ENCODE results near the gene CLDND2. TPM values are rescaled to one million over a fixed set of nuclear protein-coding genes. Genes with fewer than 3 reads are reported as not detected.
"Not testable (repeated sequence)": the region's sequence is repeated elsewhere in the genome, so short reads cannot be mapped to it uniquely, and the experiment has no call there.

CLDND2 gene
- total RNA-seq, result 1 to 10 TPM; 1.8 to 4.7 TPM

DNA sequence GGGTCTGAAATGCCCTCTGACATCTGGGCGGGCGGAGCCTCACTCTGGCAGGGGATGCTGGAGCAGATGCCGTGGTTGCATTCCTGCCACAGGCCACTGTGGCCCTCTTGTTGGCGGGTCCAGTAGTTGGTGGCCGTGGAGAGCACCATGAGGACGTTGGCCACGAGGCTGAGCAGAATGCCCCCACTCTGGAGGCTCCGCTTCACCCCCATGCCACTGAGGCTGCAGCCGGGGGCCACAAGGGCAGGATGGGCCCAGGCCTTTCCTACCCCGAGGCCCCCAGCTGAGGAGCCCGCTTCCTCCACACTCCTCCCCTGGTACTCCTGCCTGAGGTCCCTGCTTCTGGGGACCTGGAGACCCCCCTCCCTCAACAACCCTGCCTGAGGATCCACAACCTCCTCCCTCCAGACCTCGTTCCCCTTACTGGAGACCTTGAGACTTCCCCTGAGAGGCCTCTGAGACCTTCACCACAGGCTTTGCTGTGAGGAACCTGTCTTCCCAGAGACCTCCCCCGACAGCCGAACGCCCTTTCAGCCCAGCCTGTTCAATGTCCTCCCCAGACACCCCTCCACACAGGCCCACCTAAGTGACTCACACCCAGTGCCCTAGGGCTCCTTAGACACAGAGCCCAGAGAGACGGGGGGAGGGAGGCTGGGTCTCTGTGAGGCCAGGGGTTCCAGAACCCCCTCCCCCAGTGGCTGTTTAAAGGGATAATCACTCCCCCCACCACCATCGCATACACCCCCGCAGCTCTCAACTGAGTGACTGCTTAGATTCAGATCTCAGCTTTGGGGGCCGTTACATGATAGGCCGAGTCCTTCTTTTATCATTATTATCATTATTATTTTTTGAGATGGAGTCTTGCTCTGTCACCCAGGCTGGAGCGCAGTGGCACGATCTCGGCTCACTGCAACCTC lies at the start of gene CLDND2:
CLDND2 (minus strand) TSS at position 638 of the 917 bp plus-strand sequence; CDS start at position 212, 426 bp downstream.
- peak within 1 kb of the TSS; percentile 62 to 99 for H3K27ac Mint-ChIP-seq
- no peak for ATAC-seq
- no peaks in the 10 kb centered on the region for H3K9me3 Mint-ChIP-seq
- peaks cover 32 to 47% of the 10 kb centered on the region in 2 donors for H3K36me3 Mint-ChIP-seq
- no peak for DNase-seq (ENCODE audit: low spot score in 2 of 2)

DNA sequence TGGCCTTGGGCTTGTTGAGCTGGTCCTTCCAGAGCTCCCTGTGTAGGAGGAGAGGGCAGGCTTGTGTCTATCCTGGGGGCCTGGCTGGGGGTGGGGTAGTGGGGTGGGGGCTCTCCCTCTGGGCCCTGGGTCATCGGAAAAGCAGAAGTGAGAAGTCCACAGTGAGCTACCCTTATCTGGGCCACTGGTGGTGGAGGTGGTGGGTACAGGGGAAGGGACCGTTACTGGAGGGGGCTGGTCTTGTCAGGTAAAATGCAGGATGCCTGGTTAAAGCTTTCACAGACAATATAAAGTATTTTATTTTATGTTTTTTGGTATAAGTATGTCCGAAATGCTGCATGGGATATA lies 49.0 kb upstream of the CLDND2 start:
- Mint-ChIP-seq H3K36me3 (no peaks in the 10 kb centered on the region), H3K27ac (peak overlapping the region in 1 of 2 donors; percentile 51), H3K9me3 (no peaks in the 10 kb centered on the region)
- no peak for ATAC-seq
- DNase-seq (ENCODE audit: low spot score in 2 of 2), result no peak

DNA sequence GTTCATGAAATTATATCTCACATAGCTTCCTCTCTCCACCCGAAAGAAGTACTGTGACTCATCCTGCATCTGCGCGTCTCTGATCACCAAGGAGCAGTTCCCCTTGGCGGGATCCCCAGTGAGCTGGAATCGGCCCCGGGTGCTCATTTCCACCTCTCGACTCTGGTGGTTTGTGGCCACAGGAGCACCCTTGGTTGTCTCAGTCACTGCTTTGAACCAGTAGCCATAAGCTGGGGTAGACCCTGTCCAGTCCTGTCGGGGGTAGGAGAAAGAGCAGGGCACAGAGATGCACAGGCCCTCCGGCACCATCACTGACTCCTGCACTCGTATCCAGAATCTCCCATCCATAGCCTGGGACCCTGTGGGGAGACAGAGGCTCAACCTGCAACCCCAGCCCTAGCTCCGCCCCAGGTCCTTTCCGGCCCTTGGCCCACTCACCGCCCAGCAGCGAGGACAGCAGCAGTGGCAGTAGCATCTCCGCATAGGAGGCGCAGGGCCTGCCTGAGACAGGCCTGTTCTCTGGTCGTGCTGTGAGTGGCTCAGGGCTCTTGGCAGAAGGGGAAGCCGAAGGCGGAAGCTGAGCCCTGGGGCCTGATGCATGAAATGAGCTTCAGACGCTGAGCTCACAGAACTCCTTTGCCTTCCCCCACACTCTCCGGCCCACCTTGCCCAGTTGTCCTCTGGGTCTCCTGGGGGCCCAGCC lies 48.5 kb upstream of the CLDND2 start, which contains the start of gene SIGLEC10:
SIGLEC10 (minus strand) TSS at position 536 of the 703 bp plus-strand sequence; CDS start at position 475, 61 bp downstream.
- no peaks in the 10 kb centered on the region for H3K36me3 Mint-ChIP-seq
- ATAC-seq (peak; percentile 74 to 85), DNase-seq (ENCODE audit: low spot score in 2 of 2) (peak in 1 of 2 donors; percentile 38)
- H3K9me3 Mint-ChIP-seq, result no peaks in the 10 kb centered on the region
- H3K27ac Mint-ChIP-seq, result peak within 1 kb of the TSS in 1 of 2 donors; percentile 51

DNA sequence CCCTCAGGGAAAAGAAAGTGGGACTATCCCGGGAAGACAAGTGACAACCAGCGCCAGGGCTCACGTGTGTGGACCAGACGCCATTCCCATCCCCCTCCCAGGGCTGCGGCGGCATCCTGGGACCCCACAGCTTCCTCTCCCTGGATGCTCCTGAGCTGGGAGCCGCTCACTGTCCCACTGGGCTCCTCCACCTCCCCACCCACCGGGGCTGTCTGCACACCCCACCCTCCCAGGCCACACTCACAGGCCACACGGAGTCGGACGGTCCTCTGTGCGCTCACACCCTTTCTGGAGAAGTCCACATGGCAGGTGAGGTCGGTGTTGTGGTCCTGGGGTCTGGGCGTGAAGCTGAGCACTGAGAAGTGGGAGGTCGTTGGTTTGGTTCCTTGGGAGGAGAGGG lies 47.6 kb upstream of the CLDND2 start:
- not testable (repeated sequence) for ATAC-seq; H3K27ac Mint-ChIP-seq; H3K36me3 Mint-ChIP-seq; DNase-seq (ENCODE audit: low spot score in 2 of 2); H3K9me3 Mint-ChIP-seq

DNA sequence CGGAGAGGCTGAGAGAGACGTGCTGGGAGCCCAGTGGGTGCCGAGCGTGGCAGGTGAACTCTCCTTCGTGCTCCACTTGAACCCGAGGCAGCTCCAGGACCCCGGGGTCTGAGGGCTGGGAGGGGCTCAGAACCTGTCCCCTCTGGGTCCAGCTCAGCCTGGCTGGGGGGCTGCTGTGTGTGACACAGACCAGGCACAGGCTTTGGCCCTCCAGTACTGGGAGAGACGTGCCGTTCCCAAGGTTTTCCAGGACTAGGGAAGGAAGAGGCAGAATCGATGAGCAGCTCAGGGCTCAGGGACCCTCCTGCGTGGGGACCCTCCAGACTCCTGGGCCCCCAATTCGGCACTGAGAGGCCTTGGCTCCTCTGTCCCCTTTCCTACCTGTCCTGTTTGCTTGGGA lies 46.4 kb upstream of the CLDND2 start:
- ATAC-seq (no peak), DNase-seq (ENCODE audit: low spot score in 2 of 2) (no peak)
- no peaks in the 10 kb centered on the region for H3K36me3 Mint-ChIP-seq
- H3K27ac Mint-ChIP-seq, result no peak overlapping the region
- no peaks in the 10 kb centered on the region for H3K9me3 Mint-ChIP-seq

- DNase-seq (ENCODE audit: low spot score in 2 of 2) (no peak), ATAC-seq (no peak)
- Mint-ChIP-seq H3K36me3 (no peaks in the 10 kb centered on the region), H3K27ac (no peak overlapping the region), H3K9me3 (no peaks in the 10 kb centered on the region)
Measured at GRCh38 chr19:51410950-51411748, 42.3 kb upstream of the CLDND2 start.

- no peak for DNase-seq (ENCODE audit: low spot score in 2 of 2)
- H3K27ac Mint-ChIP-seq, result no peak overlapping the region
- peaks cover 4 to 10% of the 10 kb centered on the region in 2 donors for H3K9me3 Mint-ChIP-seq
- ATAC-seq, result peak; percentile 47 to 69
- peaks cover 13% of the 10 kb centered on the region in 2 donors for H3K36me3 Mint-ChIP-seq
Measured at GRCh38 chr19:51407511-51408131, 38.8 kb upstream of the CLDND2 start.

- DNase-seq (ENCODE audit: low spot score in 2 of 2), result no peak
- peaks cover 14 to 18% of the 10 kb centered on the region in 2 donors for H3K9me3 Mint-ChIP-seq
- H3K36me3 Mint-ChIP-seq, result peaks cover 23 to 34% of the 10 kb centered on the region in 2 donors
- H3K27ac Mint-ChIP-seq, result no peak overlapping the region
- no peak for ATAC-seq
Measured at GRCh38 chr19:51402117-51402516, 33.3 kb upstream of the CLDND2 start.

DNA sequence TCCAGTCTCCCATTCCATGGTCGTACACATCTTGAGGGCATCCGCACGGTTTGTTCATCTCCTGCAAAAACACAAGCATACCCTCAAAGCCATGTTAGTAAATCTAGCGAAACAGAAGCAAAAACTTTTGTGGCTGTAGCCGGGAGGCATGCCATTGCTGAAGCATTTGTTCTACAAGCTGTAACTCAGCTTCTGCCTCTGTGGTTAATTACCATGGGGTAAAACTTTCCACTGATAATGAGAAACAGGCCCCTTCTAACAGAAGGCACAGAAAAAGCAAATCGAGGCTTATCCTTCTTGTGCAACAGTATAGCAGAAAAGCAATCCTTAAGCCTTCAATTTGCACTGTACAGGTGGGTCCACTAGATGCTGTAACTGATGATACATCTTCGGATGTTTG lies 31.1 kb upstream of the CLDND2 start:
- not testable (repeated sequence) for ATAC-seq; H3K27ac Mint-ChIP-seq; DNase-seq (ENCODE audit: low spot score in 2 of 2)
- Mint-ChIP-seq H3K9me3 (peaks cover 14 to 18% of the 10 kb centered on the region in 2 donors), H3K36me3 (peaks cover 28 to 37% of the 10 kb centered on the region in 2 donors)

GRCh38 chr19:51399231-51399630 lies 30.4 kb upstream of the CLDND2 start:
- Mint-ChIP-seq H3K36me3 (peaks cover 32 to 44% of the 10 kb centered on the region in 2 donors), H3K9me3 (peaks cover 14 to 18% of the 10 kb centered on the region in 2 donors), H3K27ac (no peak overlapping the region)
- ATAC-seq (no peak), DNase-seq (ENCODE audit: low spot score in 2 of 2) (no peak)

DNA sequence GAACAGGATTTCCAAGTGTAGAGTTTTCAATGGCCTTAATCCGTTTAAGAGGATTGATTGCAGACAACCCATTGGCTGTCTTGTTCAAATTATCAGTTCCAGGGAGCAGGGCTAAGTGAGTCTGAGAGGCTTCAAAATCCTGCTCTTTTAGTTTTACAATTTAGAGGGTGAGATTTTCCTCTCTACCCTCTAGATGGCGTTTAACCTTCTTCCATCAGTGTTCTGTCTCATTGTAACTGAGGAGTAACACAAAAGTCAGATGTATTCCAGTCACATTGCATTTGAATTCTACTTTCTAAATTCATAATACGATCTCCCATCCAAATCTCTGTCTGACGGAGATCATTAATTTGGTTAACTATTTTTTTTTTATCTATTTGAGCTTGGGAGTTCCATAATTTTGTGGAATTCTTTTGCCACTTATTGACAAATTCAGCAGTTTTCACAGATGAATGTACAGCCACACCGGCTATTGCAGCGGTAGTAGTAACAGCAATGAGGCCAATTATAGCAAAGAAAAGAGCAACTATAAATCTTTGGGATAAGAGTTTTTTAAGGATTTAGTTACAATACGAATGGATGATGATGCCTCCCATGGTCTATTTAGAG lies 29.4 kb upstream of the CLDND2 start:
- peaks cover 10 to 12% of the 10 kb centered on the region in 2 donors for H3K9me3 Mint-ChIP-seq

DNA sequence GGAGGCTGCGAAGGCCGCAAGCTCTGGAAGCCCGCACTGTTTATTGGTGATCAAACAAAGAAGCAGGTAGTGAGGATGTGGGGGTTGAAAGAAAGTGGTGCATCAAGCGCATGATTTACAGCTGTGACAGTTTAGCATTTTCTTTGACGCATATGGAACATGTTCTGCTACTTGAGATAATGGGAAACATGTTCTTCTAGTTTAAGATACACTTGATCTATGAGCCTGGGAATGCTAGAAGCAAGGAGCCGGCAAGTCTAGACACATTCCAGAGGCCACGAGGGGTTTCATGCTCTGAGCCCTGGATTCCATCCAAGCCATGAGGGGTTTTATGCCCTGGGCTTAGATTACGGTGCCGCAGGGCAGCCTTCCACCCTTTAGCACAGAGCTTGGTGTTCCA lies 28.6 kb upstream of the CLDND2 start:
- not testable (repeated sequence) for DNase-seq (ENCODE audit: low spot score in 2 of 2); ATAC-seq; H3K27ac Mint-ChIP-seq; H3K9me3 Mint-ChIP-seq
- peaks cover 19 to 29% of the 10 kb centered on the region in 2 donors for H3K36me3 Mint-ChIP-seq

More for the DNA sequence above, 29.4 kb upstream of the CLDND2 start:
- no peak for DNase-seq (ENCODE audit: low spot score in 2 of 2)
- ATAC-seq, result no peak
- Mint-ChIP-seq H3K27ac (no peak overlapping the region), H3K36me3 (peaks cover 24 to 37% of the 10 kb centered on the region in 2 donors)

DNA sequence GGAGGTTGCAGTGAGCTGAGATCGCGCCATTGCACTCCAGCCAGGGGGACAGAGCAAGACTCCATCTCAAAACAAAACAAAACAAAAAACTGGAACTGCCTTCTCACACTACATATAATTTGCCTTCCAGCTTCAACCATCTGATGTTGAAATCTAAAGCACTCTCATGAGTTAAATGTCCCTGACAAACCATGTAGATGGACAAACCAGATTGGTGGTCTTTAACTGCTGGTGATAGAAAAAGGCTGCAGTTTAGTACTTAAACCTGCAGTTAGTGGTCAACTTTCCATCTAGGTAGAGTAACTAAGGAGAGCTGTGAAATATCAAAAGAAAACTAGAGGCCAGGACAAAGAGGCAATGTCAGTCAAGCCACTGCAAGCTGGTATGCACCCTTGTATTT lies 27.4 kb upstream of the CLDND2 start:
- DNase-seq (ENCODE audit: low spot score in 2 of 2) (no peak), ATAC-seq (no peak)
- Mint-ChIP-seq H3K27ac (peak overlapping the region in 1 of 2 donors; percentile 100), H3K36me3 (peaks cover 9 to 19% of the 10 kb centered on the region in 2 donors), H3K9me3 (no peaks in the 10 kb centered on the region)

DNA sequence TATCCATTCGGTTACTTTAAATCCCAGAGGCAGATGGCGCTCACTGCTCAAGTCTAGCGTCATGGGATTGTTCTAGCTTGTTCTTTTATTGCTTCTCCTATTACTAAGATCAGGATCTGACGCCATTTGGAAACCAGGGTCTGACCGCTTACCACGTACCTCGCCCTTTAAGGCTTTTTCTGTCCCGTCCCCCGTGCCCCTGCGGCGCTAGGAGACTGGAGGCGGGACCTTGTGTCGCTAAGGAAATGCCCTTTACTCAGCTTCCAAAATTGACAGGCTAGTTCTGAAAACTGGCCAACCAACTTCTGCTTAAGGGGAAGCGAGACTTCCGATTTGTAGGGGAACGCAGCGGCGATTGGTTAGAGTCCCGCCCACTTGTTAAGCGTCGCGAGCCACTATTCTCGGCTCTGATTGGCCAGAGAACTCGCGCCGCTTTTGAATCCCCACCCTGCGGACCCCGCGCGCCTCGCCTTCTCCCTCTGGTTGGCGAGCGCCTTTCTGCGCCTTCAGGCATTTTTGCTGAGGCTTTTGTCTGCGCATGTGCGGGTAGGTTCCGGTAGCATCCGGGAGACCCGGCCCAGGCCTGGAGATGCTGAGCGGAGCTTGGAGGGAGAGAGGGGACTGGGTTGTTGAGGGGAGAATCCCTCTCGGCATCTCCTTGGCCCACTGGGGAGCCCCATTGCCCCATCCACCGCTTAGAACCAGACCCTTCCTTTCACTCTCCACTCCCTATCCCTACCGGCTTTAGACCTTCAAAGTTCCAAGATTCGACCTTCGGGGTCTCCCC lies 25.4 kb upstream of the CLDND2 start:
- ATAC-seq (peak; percentile 85 to 91), DNase-seq (ENCODE audit: low spot score in 2 of 2) (peak; percentile 96 to 98)
- H3K9me3 Mint-ChIP-seq, result no peaks in the 10 kb centered on the region
- H3K27ac Mint-ChIP-seq, result peak overlapping the region; percentile 98 to 100
- peaks cover 9 to 10% of the 10 kb centered on the region in 2 donors for H3K36me3 Mint-ChIP-seq

- Mint-ChIP-seq H3K27ac (peak overlapping the region in 1 of 2 donors; percentile 58), H3K36me3 (peaks cover 9 to 10% of the 10 kb centered on the region in 2 donors), H3K9me3 (no peaks in the 10 kb centered on the region)
- DNase-seq (ENCODE audit: low spot score in 2 of 2) (no peak), ATAC-seq (no peak)
Measured at GRCh38 chr19:51392701-51393100, 23.9 kb upstream of the CLDND2 start.

All from activated naive CD4-positive, alpha-beta T cell treated with anti-CD3 and anti-CD28 coated beads, Interleukin-2, amount 50 U/mL, for 72 hours (primary cell).